HEK293T (cell line): ENCODE measurements around the gene ATP5ME.

Experiments used
- CTCF ChIA-PET: fragments of 350-600 bp; formaldehyde crosslinking; extraction: SDS; loops from one replicate; lab custom pipeline; 2021; ENCODE audit warnings: antibody characterized with exemption, inconsistent platforms; lab: Yijun Ruan, JAX
- POLR2A ChIA-PET: fragments of 350-600 bp; formaldehyde crosslinking; extraction: SDS; loops from one replicate; lab custom pipeline; 2020; ENCODE audit warnings: antibody characterized with exemption, inconsistent platforms; lab: Yijun Ruan, JAX
- DNase-seq: peaks from one replicate; pipeline ENCODE4 v3.0.0; 2012; ENCODE audit warnings: mixed read lengths; ENCODE audit errors: extremely low spot score
- ARNT ChIP-seq: fragments of 450-650 bp; IDR thresholded peaks from 2 replicates; pipeline ENCODE4 v1.6.1; 2017; ENCODE audit warnings: mild to moderate bottlenecking
- BHLHE40 ChIP-seq: fragments of 450-650 bp; IDR thresholded peaks from 2 replicates; pipeline ENCODE4 v1.6.1; 2016; ENCODE audit warnings: mild to moderate bottlenecking, moderate library complexity, borderline replicate concordance
- CTBP1 ChIP-seq: fragments of 450-650 bp; IDR thresholded peaks from 2 replicates; pipeline ENCODE4 v1.6.1; 2016; ENCODE audit warnings: borderline replicate concordance
- ELF4 ChIP-seq: fragments of 450-650 bp; IDR thresholded peaks from 2 replicates; pipeline ENCODE4 v1.6.1; 2017; ENCODE audit warnings: antibody characterized with exemption
- FOXA1 ChIP-seq: fragments of 450-650 bp; IDR thresholded peaks from 2 replicates; pipeline ENCODE4 v1.6.1; 2016; ENCODE audit warnings: mild to moderate bottlenecking
- FOXK2 ChIP-seq: fragments of 450-650 bp; IDR thresholded peaks from 2 replicates; pipeline ENCODE4 v1.6.1; 2016; ENCODE audit warnings: mild to moderate bottlenecking
- FOXM1 ChIP-seq: fragments of 450-650 bp; IDR thresholded peaks from 2 replicates; pipeline ENCODE4 v1.6.1; 2017; ENCODE audit warnings: mild to moderate bottlenecking, borderline replicate concordance
- HDGF ChIP-seq: fragments of 450-650 bp; IDR thresholded peaks from 2 replicates; pipeline ENCODE4 v1.6.1; 2017; ENCODE audit warnings: antibody characterized with exemption, borderline replicate concordance
- L3MBTL2 ChIP-seq: fragments of 450-650 bp; conservative IDR thresholded peaks from 2 replicates; pipeline ENCODE4 v1.6.1; 2016; ENCODE audit warnings: mild to moderate bottlenecking
- LEF1 ChIP-seq: fragments of 450-650 bp; IDR thresholded peaks from 2 replicates; pipeline ENCODE4 v1.6.1; 2017; ENCODE audit warnings: mild to moderate bottlenecking, borderline replicate concordance
- NFRKB ChIP-seq: fragments of 450-650 bp; IDR thresholded peaks from 2 replicates; pipeline ENCODE4 v1.6.1; 2016; ENCODE audit warnings: mild to moderate bottlenecking, moderate library complexity
- PKNOX1 ChIP-seq: fragments of 450-650 bp; IDR thresholded peaks from 2 replicates; pipeline ENCODE4 v1.6.1; 2016
- SP1 ChIP-seq: fragments of 450-650 bp; IDR thresholded peaks from 2 replicates; pipeline ENCODE4 v1.6.1; 2017
- SUZ12 ChIP-seq: fragments of 450-650 bp; IDR thresholded peaks from 2 replicates; pipeline ENCODE4 v1.6.1; 2016; ENCODE audit warnings: mild to moderate bottlenecking
- TARDBP ChIP-seq: fragments of 450-650 bp; IDR thresholded peaks from 2 replicates; pipeline ENCODE4 v1.6.1; 2016
- ZNF384 ChIP-seq: fragments of 450-650 bp; IDR thresholded peaks from 2 replicates; pipeline ENCODE4 v1.6.1; 2016

Gene ATP5ME

DNA sequence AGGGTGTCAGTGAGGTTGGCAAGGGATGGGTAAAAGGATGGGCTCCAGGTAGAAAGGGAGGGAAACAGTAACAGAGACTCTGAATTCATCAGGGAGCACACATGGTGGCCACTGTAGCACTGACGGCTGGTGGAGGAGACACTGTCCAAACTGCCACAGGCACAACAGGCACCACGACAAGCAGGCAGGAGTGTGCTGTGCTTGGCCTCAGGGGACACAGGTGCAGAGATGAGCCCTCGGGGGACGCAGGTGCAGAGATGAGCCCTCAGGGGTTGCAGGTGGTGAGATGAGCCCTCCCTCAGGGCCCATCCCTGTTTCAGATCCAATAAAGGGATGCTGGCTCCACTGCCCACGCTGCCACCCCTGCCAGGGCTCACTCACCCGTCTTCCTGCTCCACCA, 41.1 kb downstream of the ATP5ME start:
- CTCF ChIA-PET, result no interaction called here
- POLR2A ChIA-PET, result no interaction called here
- TF ChIP-seq LEF1, result no peak
- TF ChIP-seq NFRKB, result no peak
- no peak for TF ChIP-seq SUZ12
- TF ChIP-seq L3MBTL2, result no peak
- TF ChIP-seq CTBP1, result no peak
- no peak for TF ChIP-seq FOXM1
- TF ChIP-seq HDGF, result no peak
- no peak for TF ChIP-seq TARDBP
- no peak for TF ChIP-seq ARNT
- no peak for TF ChIP-seq ZNF384
- no peak for DNase-seq

DNA sequence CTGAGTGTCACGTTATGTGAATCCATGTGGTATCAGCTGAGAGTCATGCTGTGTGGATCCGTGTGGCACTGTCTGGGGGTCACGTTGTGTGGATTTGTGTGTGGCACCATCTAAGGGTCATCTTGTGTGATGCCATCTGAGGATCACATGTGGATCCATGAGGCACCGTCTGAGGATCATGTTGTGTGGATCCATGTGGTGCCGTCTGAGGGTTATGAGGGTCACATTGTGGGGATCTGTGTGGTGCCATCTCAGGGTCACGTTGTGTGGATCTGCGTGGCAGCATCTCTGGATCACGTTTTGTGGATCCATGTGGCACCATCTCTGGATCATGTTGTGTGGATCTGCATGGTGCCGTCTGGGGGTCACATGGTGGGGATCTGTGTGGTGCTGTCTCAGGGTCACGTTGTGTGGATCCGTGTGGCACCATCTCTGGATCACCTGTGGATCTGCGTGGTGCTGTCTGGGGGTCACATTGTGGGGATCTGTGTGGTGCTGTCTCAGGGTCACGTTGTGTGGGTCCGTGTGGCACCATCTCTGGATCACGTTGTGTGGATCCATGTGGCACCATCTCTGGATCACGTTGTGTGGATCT, 41.8 kb downstream of the ATP5ME start:
- CTCF ChIA-PET, result no interaction called here
- TF ChIP-seq ARNT, result no peak
- no peak for TF ChIP-seq L3MBTL2
- TF ChIP-seq PKNOX1, result no peak
- TF ChIP-seq CTBP1, result no peak
- no peak for TF ChIP-seq BHLHE40
- no peak for TF ChIP-seq NFRKB
- no peak for TF ChIP-seq ZNF384
- TF ChIP-seq TARDBP, result no peak
- POLR2A ChIA-PET, result no interaction called here
- no peak for DNase-seq

GRCh38 chr4:630656-631055, 43.4 kb downstream of the ATP5ME start:
- TF ChIP-seq HDGF, result no peak
- TF ChIP-seq BHLHE40, result no peak
- TF ChIP-seq CTBP1, result no peak
- TF ChIP-seq NFRKB, result no peak
- no peak for TF ChIP-seq LEF1
- TF ChIP-seq L3MBTL2, result no peak
- no peak for TF ChIP-seq FOXK2
- TF ChIP-seq TARDBP, result no peak
- no peak for TF ChIP-seq SUZ12
- TF ChIP-seq ARNT, result no peak
- no peak for TF ChIP-seq SP1
- TF ChIP-seq FOXA1, result no peak
- no peak for DNase-seq
- ChIA-PET POLR2A (no interaction called here), CTCF (no interaction called here)

DNA sequence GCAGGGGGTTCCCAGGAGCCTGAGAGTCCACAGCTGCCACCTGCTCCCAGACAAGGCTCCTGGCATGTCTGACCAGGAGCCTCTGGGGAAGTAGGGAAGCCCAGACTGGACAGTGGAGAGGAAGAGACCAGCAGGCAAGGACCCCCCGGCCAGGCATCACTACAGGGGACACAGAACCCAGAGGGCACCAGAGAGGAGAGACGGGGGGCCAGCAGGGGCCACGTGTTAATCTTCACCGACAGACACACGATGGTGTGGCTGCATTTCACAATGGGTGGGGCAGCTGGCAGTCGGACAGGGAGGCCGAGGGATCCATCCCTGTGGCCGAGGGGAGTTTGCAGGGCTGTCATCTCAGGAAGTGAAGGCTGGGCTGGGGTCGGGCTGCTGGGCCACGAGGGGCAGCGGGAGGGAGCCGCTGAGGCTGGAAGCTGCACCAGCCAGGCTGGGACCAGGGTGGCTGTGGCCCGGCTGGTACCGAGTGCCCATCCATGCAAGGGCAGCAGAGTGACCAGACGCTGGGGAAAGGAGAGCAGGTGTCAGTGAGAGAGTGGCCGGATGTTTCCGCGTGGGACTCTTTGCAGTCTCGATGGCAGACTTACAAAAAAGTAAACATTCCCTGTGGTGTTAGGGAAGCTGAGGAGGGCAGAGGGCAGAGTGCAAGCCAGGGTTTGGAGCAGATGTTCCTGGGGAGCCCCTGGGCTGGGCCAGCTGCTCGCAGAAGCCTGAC, 44.0 kb downstream of the ATP5ME start:
- ChIA-PET POLR2A (no interaction called here), CTCF (no interaction called here)
- no peak for DNase-seq
- TF ChIP-seq PKNOX1, result no peak
- TF ChIP-seq FOXK2, result no peak
- no peak for TF ChIP-seq HDGF
- TF ChIP-seq ZNF384, result no peak
- TF ChIP-seq TARDBP, result no peak
- no peak for TF ChIP-seq ARNT
- no peak for TF ChIP-seq FOXA1
- TF ChIP-seq BHLHE40, result no peak
- no peak for TF ChIP-seq LEF1

GRCh38 chr4:629636-629914, 44.5 kb downstream of the ATP5ME start:
- no peak for DNase-seq
- TF ChIP-seq LEF1, result no peak
- TF ChIP-seq HDGF, result no peak
- TF ChIP-seq CTBP1, result no peak
- TF ChIP-seq FOXM1, result no peak
- TF ChIP-seq PKNOX1, result no peak
- no peak for TF ChIP-seq BHLHE40
- TF ChIP-seq FOXA1, result no peak
- no peak for TF ChIP-seq FOXK2
- TF ChIP-seq ELF4, result no peak
- no peak for TF ChIP-seq ARNT
- no peak for TF ChIP-seq L3MBTL2
- no peak for TF ChIP-seq ZNF384
- TF ChIP-seq NFRKB, result no peak
- TF ChIP-seq TARDBP, result no peak
- no peak for TF ChIP-seq SP1
- TF ChIP-seq SUZ12, result no peak
- POLR2A ChIA-PET, result no interaction called here
- CTCF ChIA-PET, result no interaction called here

- DNase-seq, result no peak
- CTCF ChIA-PET, result interaction anchor here (0.5 kb wide), 1 partner anchor 13 kb away, joined by 3 read pairs; no protein-coding TSS in a partner anchor
- POLR2A ChIA-PET, result no interaction called here
- TF ChIP-seq SUZ12 (no peak), ZNF384 (no peak), HDGF (no peak), BHLHE40 (no peak), FOXA1 (no peak), L3MBTL2 (no peak), CTBP1 (no peak), LEF1 (no peak), NFRKB (no peak), SP1 (no peak), ELF4 (no peak), FOXM1 (no peak), TARDBP (no peak), ARNT (no peak), FOXK2 (no peak), PKNOX1 (no peak)
Observed at GRCh38 chr4:628821-629635, 45.0 kb downstream of the ATP5ME start.
